Measurements from ENCODE around the gene LLCFC1.

GRCh38 chr7:142923391-142923790 is 15.9 kb upstream of the LLCFC1 start:
- TF ChIP-seq, protein P1, sequence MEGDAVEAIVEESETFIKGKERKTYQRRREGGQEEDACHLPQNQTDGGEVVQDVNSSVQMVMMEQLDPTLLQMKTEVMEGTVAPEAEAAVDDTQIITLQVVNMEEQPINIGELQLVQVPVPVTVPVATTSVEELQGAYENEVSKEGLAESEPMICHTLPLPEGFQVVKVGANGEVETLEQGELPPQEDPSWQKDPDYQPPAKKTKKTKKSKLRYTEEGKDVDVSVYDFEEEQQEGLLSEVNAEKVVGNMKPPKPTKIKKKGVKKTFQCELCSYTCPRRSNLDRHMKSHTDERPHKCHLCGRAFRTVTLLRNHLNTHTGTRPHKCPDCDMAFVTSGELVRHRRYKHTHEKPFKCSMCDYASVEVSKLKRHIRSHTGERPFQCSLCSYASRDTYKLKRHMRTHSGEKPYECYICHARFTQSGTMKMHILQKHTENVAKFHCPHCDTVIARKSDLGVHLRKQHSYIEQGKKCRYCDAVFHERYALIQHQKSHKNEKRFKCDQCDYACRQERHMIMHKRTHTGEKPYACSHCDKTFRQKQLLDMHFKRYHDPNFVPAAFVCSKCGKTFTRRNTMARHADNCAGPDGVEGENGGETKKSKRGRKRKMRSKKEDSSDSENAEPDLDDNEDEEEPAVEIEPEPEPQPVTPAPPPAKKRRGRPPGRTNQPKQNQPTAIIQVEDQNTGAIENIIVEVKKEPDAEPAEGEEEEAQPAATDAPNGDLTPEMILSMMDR (IDR thresholded peaks at IDR 0.05), result no peak
- no peak for TF ChIP-seq POLR2A (IDR thresholded peaks at IDR 0.05)

Data from testis (tissue), 2 donors.